Ramos (cell line): ENCODE results near the gene RRBP1.

ENCODE experiments used
- in situ Hi-C: fragments of 300-500 bp; cut with MboI; formaldehyde crosslinking; loops from one replicate; pipeline ENCODE4 v1.14.3; 2022; ENCODE audit warnings: low sequenced_read_pairs; ENCODE audit not compliant: unreplicated experiment

The RRBP1 gene

GRCh38 chr20:17682103-17682888, at the start of gene RRBP1:
TSS of gene RRBP1 (minus strand) at chr20:17682242. CDS start at chr20:17660507, 21,735 bp downstream.
- in situ Hi-C loops = no loop called here

GRCh38 chr20:17731233-17731632, 49.2 kb upstream of the RRBP1 start:
- in situ Hi-C loops = no loop called here

GRCh38 chr20:17730071-17730470, 48.0 kb upstream of the RRBP1 start:
- in situ Hi-C loops = no loop called here

- in situ Hi-C loops = no loop called here
These were observed 46.0 kb upstream of the RRBP1 start for GRCh38 chr20:17728074-17728473.

- in situ Hi-C loops = no loop called here
These were observed 45.3 kb upstream of the RRBP1 start for GRCh38 chr20:17727351-17727750.

GRCh38 chr20:17726902-17727301, 44.9 kb upstream of the RRBP1 start:
- in situ Hi-C loops = no loop called here

- in situ Hi-C loops = no loop called here
These were observed 43.2 kb upstream of the RRBP1 start for GRCh38 chr20:17725094-17725835.

GRCh38 chr20:17723301-17723691, 41.3 kb upstream of the RRBP1 start:
- in situ Hi-C loops = no loop called here

GRCh38 chr20:17722493-17723300, 40.7 kb upstream of the RRBP1 start:
- in situ Hi-C loops = no loop called here

- in situ Hi-C loops = no loop called here
These were observed 39.9 kb upstream of the RRBP1 start for GRCh38 chr20:17721802-17722486.

GRCh38 chr20:17720755-17721154, 38.7 kb upstream of the RRBP1 start:
- in situ Hi-C loops = no loop called here

- in situ Hi-C loops = no loop called here
These were observed 34.3 kb upstream of the RRBP1 start for GRCh38 chr20:17716331-17716730.

- in situ Hi-C loops = no loop called here
These were observed 33.0 kb upstream of the RRBP1 start for GRCh38 chr20:17715075-17715474.

GRCh38 chr20:17714597-17714996, 32.6 kb upstream of the RRBP1 start:
- in situ Hi-C loops = no loop called here

- in situ Hi-C loops = no loop called here
These were observed 30.7 kb upstream of the RRBP1 start for GRCh38 chr20:17712708-17713107.

GRCh38 chr20:17712201-17712600, 30.2 kb upstream of the RRBP1 start:
- in situ Hi-C loops = no loop called here

GRCh38 chr20:17711267-17711627, 29.2 kb upstream of the RRBP1 start:
- in situ Hi-C loops = no loop called here

GRCh38 chr20:17710379-17711266, 28.6 kb upstream of the RRBP1 start:
- in situ Hi-C loops = no loop called here
